Measurements from ENCODE around the gene MDFI.
"Not testable (repeated sequence)": the region's sequence is repeated elsewhere in the genome, so short reads cannot be mapped to it uniquely, and the experiment has no call there.

The MDFI gene

DNA sequence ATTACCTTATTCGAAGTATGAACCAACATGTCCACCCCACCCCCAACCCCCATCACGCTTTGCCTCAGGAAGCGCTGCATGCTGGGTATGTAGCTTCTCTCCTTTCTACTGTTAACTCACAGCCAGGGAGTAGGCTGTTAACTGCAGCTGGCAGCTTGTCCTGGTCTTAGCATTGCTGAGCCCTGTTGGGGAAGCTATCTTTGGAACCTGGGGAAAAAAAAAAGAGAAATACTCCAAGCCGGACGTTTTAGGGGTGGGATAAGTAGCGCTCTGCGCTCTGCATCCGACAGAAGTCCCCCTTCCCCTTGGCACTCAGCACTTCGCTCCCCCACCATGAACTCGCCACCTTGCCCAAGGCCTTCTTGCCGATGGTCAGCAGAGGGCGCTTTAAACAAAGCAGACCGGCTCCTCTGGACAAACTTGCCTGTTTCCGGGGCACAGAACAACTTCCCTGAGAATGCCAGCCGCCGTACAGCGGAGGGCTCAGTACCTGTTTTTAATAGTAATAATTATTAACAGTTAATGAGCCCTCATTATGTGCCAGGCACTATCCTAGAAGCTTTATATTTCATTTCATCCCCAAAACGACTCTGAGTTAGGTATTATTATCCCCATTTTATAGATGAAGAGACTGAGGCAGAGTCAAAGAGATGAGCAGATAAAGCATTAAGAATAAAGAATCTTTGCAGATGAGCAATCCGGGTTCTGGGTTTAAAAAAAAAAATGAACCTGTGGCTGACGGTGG, 35.2 kb upstream of the MDFI start:
- peak; percentile 85 to 92 (median 90) for DNase-seq

DNA sequence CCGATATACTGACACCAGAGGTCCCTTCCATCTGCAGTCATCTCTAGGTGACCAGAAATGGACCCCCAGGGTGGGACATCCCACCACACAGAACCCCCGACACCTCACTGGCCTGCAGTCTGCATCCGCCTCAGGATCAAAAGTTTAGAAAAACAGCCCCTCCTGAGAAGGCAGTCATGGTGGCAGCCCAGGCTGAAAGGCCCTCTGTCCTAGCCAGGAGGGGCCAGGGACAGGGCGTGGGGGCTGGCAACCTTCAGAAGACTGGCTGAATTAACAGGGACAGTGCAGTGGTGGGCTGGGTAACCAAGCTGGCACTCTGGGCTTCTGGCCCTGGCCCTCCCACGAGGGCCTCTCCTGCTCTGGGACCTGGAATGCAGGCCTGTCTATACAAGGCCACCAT, 34.3 kb upstream of the MDFI start:
- no peak for DNase-seq

DNA sequence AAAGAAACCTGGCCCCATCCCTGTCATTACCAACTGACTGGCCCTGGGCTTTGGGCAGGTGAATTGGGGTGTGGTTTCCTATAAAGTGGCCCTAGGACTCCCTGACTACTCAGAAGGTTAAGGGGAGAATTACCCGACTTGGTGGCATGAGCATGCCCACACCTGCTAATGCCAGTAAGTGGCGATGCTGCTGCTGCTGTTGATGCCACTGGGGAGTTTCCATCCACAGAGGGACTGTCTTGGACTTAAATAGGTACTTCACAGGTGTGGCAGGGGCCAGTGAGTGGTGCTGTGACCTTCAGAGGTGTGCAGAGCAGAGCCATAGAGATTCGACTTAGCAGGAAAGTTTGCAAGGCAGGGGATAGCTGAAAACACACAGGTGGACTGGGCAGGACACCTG, 32.6 kb upstream of the MDFI start:
- DNase-seq, result no peak

DNA sequence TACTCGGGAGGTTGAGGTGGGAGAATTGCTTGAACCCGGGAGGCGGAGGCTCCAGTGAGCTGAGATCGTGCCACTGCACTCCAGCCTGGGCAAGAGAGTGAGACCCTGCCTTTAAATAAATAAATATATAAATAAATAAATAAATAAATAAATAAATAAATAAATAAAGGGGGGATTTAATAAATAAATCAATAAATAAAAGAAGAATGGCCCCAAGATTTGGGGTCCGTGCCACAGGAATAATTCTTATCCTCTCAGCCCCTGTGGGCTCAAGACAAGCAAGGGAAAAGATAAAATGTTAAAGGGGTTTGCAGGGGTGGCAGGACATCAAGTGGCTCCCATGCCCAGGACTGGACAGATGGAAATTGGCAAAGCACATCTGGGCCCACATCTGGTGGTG, 31.2 kb upstream of the MDFI start:
- DNase-seq, result no peak

DNA sequence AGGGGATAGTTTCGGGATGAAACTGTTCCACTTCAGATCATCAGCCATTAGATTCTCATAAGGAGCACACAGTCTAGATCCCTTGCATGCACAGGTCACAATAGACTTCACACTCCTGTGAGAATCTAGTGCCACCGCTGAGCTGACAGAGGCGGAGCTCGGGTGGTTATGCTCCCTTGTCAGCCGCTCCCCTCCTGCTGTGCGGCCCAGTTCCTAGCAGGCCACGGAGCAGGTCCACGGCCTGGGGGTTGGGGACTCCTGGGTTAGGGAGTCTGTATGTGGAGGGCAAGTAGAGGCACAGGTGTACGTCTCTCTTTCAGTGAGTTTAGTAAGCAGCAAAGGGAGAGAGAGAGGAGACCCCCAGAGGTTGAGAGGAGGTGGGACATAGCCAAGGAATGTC, 30.5 kb upstream of the MDFI start:
- DNase-seq, result no peak

DNA sequence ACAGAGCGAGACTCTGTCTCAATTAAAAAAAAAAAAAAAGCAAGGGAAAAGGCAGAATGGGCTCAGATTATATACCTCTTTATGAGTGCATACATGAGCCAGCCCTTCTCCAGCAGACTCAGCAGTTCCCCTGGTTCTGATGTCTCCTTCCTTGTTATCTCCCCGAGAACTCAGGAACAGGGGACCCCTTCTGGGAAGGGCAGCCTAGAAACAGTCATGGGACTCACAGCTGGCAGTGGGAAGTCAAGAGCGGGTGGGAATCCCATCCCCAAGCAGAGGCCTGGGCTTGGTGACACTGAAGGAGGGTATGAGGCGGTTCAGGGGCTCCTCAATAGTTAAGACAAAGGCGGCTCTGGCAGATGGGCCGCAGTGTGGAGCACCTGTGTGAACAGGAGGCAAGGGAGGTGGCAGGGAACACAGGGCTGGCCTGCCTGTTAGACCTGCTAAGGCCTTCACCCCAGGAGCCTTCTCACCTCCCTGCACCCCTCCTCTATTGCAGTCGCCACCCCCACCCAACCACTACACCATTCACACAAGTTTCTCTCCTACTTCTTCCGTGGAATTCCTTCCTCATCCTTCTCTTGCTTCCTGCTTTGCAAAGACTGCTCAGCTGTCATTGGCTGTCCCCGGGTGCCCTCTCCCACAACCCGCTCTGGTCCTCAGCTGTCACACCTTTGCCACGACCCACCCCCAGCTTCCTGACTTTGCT, 29.7 kb upstream of the MDFI start:
- DNase-seq, result no peak

DNA sequence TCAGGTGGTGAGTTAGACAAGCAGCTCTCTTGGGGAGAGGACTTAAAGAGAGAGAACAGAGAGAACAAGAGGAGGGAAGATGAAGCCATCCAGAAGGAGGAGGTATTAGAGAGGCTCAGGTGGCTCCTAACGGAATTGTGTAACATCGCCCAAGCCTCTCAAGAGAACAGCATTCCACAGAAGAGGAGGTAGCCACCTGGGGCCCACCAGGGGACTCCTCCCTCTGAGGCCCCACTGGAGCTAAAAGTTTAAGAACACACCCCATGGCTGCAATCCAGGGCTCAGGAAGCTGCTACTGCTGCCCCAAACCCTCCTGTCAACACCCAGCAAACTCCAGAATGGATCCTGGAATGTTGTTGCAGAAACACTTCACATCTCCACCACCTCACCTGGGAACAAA, 23.6 kb upstream of the MDFI start:
- DNase-seq, result no peak

DNA sequence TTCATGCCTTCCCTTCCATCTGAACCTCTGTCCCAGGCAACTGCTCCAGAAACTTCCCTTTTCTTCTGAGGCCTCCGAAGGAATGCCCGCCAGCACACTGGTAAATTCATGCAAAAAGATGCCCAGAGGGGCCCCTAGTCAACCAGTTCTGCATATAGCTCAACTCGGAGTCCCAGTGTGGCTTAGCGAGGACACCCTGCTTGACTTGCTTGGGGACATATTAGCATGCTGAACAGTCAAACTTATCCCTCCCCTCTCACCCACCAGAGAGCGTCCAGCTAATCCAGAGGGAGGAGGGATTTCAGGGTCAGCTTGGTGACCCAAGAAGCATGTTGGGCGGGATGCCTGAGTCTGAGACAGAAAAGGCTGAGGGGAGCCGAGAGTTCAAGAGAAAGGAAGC, 23.0 kb upstream of the MDFI start:
- DNase-seq, result no peak

DNA sequence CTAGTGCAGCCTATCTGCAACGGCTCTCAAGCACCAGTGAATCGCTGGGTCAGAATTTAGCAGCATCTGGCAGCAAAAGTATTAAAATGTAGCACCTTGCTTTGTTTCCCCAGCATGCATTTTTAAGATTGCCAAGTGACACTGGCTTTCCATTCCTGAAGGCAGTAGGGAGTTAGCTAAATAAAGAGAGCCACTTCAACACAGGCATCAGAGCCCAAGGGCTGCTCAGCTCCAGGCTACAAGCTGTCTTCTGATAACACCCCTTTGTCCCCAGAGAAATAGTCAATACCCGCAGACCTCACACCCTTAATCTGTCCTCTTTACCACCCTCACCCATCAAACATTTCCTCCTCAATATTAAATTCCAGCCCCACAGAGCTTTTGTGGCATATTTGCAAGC, 19.7 kb upstream of the MDFI start:
- DNase-seq, result no peak

DNA sequence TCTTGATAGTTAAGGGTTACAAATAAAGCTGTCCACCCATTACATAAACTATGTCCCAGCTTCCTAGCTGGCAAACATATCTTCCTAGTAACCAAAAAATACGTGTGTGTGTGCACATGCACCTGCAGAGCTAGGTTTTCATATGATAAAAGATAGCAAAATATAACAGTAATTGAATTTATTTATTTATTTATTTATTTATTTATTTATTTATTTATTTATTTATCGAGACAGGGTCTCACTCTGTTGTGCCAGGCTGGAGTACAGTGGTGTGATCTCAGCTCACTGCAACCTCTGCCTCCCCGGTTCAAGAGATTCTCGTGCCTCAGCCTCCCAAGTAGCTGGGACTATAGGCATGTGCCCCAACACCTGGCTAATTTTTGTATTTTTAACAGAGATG, 19.1 kb upstream of the MDFI start:
- not testable (repeated sequence) for DNase-seq

DNA sequence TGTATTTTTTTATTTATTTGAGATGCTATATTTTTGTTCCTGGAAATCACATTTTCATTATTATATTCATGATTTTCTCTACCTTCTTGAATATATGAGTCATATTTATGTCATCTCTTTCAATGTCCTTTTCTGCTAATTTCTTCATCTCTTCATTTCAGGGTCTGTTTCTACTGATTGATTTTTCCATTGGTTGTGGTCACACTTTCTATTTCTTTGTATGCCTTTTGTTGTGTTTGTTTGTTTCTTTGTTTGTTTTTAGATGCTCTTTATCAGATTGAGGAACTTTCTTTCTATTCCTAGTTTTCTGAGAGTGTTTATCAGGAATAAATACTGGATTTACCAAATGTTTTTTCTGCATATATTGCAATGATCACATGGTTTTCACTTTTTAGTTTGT, 16.9 kb upstream of the MDFI start:
- DNase-seq, result no peak

DNA sequence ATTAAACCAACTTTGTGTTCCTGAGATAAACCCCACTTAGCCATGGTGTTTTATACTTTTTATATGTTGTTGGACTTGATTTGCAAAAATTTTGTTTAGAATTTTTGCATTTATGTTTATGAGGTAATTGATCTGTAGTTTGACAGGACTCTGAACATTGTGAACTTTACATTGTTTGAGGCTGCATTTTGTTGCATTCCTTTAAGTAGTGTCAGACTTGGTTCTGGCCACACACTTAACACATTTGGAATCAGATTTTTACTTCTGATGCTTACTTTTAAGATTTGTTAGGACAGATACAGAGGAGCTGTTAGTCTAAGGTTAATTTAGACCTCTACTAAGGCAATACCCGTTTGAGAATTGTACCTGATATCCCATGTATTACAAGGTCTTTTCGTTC, 16.5 kb upstream of the MDFI start:
- no peak for DNase-seq

DNA sequence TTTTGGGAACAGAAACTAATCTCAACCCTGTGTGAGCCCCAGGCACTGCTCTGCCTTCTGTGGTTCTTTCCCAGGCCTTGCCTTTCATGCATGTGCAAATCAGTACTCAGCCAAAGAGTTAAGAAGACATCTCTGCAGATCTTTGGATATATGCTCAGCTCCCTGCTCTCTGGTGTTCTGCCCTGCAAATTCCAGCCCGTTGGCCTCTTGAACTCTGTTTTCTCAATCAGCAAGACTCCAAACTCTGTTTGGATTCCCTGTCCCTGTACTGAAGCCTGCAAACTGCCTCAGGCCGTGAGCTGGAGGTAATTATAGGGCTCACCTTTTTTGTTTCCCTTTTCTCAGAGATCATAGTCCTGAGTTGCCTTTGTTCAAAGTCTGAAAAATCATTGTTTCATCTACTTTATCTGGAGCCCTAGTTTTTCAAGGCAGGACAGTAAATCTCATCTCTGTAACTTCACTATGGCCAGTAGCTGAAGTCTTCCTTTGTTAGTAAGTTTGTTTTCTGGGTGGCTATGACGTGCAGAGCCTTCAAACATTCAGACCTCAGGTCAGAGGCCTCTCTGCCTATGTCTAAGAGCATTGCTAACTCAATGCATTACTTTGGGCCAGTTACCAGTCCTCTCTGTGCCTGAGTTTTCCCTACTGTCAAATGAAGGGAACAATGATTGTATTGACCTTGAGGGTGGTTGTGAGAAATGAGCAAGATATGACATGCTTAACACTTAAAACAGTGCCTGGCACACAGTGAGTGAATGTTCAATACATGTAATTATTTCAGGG, 15.9 kb upstream of the MDFI start:
- no peak for DNase-seq

DNA sequence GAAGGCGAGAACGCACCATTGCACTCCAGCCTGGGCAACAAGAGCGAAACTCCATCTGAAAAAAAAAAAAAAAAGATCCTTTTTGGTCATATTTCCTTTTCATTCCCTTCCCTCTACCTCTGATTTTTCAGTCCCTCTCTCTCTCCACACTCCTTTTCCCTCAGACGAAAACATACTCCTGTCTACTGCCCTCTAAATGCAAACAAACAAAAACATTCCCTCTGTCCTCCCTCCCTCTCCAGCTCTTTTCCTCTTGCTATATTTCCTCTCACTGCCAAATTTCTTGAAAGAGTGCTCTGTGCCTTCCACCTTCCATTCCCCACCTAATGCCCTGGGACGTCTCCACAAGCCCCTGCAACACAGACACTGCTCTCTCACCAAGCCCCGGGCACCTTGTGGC, 14.9 kb upstream of the MDFI start:
- no peak for DNase-seq

DNA sequence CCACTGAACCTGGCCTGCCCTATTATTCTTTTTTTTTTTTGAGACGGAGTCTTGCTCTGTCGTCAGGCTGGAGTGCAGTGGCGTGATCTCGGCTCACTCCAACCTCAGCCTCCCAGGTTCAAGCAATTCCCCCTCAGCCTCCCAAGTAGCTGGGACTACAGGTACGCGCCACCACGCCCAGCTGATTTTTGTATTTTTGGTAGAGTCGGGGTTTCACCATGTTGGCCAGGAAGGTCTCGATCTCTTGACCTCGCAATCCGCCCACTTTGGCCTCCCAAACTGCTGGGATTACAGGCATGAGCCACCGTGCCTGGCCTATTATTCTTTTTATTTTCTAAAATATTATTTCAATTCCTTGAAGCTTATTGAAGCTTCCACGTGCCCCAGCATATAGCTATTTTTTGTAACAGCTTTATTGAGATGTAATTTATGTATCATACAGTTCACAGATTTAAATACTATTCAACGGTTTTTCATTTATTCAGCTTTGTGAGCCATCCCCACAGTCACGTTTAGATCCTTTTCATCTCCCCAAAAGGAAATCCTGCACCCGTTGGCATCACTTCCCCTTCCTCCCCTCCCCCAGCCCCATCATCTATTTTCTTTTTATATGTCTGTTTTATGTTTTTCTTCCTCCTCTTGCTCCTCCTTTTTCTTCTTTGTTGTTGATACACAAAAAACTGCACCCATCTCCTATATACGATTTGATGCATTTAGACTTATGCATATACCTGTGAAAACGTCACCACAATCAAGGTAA, 13.5 kb upstream of the MDFI start:
- no peak for DNase-seq

DNA sequence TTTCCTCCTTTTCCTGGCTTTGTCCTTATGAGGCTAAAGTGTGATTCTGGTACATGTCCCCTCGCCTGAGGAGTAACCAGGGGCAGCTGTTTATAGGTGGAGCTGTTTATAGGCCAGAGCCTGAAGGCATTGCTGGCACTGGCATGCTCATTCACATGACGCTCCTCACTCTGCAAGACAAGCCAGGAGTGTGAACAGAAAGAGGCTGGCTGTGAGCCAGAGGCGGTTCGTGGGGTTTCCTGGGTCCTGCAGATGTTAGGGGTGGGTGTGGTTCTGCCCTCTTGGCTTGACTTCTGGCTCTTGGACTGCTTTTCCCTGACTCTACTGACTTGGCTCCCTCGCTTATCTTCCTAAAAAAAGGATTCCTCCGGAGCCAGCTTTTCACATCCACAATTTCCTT, 12.8 kb upstream of the MDFI start:
- no peak for DNase-seq

DNA sequence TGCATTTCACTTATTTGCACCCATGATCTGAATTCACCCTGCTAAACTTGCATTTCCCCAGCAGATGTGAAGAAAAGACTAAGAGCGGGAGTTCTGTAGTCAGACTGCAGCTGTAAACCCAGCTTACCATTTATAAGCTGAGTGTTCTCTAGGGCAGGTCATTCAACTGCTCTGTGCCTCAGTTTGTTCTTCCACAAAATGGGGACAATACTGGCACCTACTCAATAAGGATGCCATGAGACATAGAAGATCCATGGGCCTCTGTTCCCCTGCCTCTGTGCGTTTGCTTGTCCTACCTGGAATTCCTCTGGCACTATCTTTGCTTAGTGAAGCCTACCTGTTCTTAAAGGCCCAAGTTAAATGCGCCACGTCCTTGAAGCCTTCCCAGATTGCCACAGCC, 12.2 kb upstream of the MDFI start:
- DNase-seq, result no peak

DNA sequence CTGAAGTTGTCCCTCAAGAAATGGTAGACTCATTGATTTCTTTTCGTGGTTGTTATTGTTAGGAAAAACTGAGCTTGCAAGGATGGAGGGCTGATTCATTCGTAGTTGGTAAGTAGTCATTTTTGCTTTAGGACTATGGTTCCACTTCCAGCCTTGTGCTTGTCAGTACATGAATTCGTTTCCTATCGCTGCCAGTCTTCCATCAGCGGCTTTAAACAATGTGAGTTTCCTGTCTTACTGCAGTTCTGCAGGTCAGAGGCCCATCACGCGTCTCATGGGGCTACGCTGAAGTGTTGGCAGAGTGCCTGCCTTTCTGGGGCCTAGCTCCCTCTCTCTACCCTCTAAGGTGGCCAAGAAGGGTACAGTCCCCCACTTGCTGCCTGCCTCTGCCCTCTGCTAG, 11.4 kb upstream of the MDFI start:
- DNase-seq, result no peak

DNA sequence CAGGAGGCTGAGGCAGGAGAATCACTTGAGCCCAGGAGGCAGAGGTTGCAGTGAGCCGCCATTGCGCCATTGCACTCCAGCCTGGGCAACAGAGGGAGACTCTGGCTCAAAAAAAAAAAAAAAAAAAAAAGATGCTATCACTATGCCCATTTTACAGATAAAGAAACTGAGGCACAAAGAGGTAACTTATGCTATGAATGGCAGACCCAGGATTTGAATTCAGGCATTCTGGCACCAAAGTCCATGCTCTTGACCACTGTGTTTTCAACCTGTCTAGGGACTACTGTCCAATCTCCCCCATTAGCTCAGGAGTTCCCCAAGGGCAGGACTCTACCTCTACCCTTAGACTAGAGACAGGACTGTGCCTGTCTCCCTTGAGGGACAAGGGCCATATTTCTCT, 9.1 kb upstream of the MDFI start:
- DNase-seq, result no peak

DNA sequence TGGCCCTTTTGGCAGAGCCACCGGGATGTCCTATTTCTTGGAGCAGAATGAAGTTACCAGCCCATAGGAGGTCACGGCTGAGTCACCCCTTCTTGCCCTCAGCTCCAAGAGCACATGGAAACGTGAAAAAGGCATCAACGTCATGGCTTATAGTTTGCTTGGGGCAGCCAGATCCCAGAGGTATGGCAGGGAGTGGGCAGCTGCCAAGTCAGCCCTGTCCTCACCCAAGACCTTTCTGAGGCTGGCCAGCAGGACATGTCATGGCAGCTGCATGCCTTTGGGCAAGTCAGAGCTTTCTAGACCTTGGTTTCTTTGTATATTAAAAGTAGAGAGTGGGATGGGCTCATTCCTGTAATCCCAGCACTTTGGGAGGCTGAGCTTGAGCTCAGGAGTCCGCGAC, 8.2 kb upstream of the MDFI start:
- no peak for DNase-seq

DNA sequence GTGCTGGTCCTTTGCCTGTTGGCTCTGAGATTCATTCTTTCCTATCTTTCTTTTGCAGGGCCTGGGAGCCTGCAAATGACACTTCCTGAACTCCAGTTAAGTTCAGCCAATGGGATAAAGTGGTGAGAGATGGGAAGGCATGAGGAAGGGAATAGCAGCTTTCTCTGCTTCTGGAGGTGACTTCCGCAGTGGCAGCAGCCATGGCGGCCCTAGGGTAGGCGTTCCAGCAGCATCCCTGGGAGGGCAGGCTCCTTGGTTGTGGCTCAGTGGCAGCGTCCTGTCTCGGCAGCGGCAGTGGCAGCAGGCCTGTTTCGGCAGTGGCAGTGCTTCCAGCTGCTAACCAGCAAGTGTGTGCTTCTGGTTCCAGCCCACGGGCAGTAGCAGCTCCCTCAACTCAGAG, 7.3 kb upstream of the MDFI start:
- no peak for DNase-seq

DNA sequence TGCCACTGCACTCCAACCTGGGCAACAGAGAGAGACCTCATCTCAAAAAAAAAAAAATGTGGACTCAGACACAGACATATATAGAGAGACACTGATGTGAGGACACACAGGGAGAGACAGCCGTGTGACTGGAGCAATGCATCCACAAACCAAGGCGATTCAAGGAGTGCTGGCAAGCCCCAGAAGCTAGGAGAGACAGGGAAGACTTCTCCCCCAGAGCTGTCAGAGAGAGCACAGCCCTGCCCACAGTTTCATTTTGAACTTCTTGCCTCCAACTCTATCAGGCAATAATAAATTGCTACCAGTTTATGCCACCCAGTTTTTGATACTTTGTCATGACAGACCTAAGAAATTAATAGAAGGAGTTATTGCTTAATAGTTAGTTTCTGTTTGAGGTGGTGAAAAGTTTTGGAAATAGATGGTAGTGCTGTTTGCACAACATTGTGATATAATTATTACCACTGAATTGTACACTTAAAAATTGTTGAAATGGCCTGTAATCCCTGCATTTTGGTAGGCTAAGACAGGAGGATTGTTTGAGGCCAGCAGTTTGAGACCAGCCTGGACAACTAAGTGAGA, 5.1 kb upstream of the MDFI start:
- DNase-seq, result no peak

DNA sequence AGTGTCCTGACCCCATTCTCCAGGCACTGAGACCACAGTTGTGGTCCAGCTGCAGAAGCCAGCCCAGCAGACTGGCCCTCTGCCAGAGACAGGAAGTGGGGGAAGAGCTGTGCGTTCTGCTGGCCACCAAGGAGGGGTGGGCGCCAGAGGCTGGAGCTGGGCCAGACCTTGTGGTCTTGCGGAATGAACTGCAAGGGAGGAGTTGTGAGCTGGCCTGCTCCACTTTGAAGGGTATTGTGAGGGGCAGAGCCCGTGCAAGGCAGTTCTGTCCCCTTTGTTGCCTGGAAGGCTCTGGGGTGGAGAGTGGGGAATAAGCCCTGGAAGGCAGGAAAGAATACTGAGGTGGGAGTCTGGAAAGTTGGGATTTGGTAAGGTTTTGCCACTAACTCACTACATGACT, 3.6 kb upstream of the MDFI start:
- DNase-seq, result no peak

Measured in suppressor macrophage treated with lipopolysaccharide for 1 hour (primary cell).